Activated CD8-positive, alpha-beta memory T cell treated with anti-CD3 and anti-CD28 coated beads, Interleukin-2, amount 10 ng/mL, durations not matched to agents 7 days and 5 days (primary cell): ENCODE measurements around the gene SSX2IP. TPM values are rescaled to one million over a fixed set of nuclear protein-coding genes. Genes with fewer than 3 reads are reported as not detected.
"Not testable (repeated sequence)": the region's sequence is repeated elsewhere in the genome, so short reads cannot be mapped to it uniquely, and the experiment has no call there.

Experiments used
- ATAC-seq: fragments of 150-1000 bp; cut with Tn5 transposase; one replicate; pipeline ENCODE4 v1.10.0; 2021; ENCODE audit warnings: moderate library complexity
- CTCF ChIA-PET: fragments of 350-600 bp; sonication (Branson Sonifier 250); formaldehyde crosslinking; loops from one replicate; lab custom pipeline; 2021; ENCODE audit warnings: antibody characterized with exemption; lab: Charles Lee
- DNase-seq: peaks from one replicate; pipeline ENCODE4 v3.0.0-alpha.2; 2020
- H3K27ac Mint-ChIP-seq: one replicate; pipeline ENCODE4 v1.8.0; 2021; ENCODE audit warnings: mild to moderate bottlenecking, mixed read lengths
- H3K27me3 Mint-ChIP-seq: one replicate; pipeline ENCODE4 v1.8.0; 2021; ENCODE audit warnings: mixed read lengths
- H3K36me3 Mint-ChIP-seq: one replicate; pipeline ENCODE4 v1.8.0; 2021; ENCODE audit warnings: mild to moderate bottlenecking, mixed read lengths
- H3K4me1 Mint-ChIP-seq: one replicate; pipeline ENCODE4 v1.8.0; 2021; ENCODE audit warnings: mixed read lengths
- H3K4me3 Mint-ChIP-seq: one replicate; pipeline ENCODE4 v1.8.0; 2021; ENCODE audit warnings: mild to moderate bottlenecking, moderate library complexity, mixed read lengths
- H3K9me3 Mint-ChIP-seq: one replicate; pipeline ENCODE4 v1.8.0; 2022; ENCODE audit warnings: low read depth, mixed read lengths
- total RNA-seq, 2 experiments: library from RNA; stranded (reverse); gene quantifications; one replicate each; pipeline ENCODE4 v1.2.3, GENCODE V29; 2021

Gene SSX2IP
- total RNA-seq, result 10 to 100 TPM; 14.1 to 14.5 TPM

GRCh38 chr1:84690397-84691121, at the start of gene SSX2IP:
SSX2IP (minus strand) TSS chr1:84690461; CDS start chr1:84671219, 19,242 bp downstream.
- Mint-ChIP-seq H3K27ac (peak within 1 kb of the TSS; percentile 89), H3K9me3 (no peaks in the 10 kb centered on the region), H3K4me3 (peak within 1 kb of the TSS; percentile 83), H3K36me3 (peaks cover 4% of the 10 kb centered on the region), H3K4me1 (peaks cover 46% of the 10 kb centered on the region), H3K27me3 (no peaks in the 10 kb centered on the region)
- DNase-seq, result peak; percentile 99
- CTCF ChIA-PET, result interaction anchor here (0.5 to 1.7 kb wide), 3 partner anchors 43 to 254 kb away, joined by 3 to 4 read pairs (median 3); no protein-coding TSS in a partner anchor
- peak; percentile 85 for ATAC-seq

- Mint-ChIP-seq H3K4me1 (peaks cover 14% of the 10 kb centered on the region), H3K27ac (peak overlapping the region; percentile 37), H3K36me3 (no peaks in the 10 kb centered on the region), H3K9me3 (no peaks in the 10 kb centered on the region), H3K4me3 (no peak overlapping the region), H3K27me3 (peaks cover 14% of the 10 kb centered on the region)
- DNase-seq (no peak), ATAC-seq (no peak)
- CTCF ChIA-PET, result interaction anchor here (1.4 kb wide), 1 partner anchor 13 kb away, joined by 5 read pairs; no protein-coding TSS in a partner anchor
Observed at GRCh38 chr1:84738237-84738636, 48.0 kb upstream of the SSX2IP start.

- Mint-ChIP-seq H3K4me3 (no peak overlapping the region), H3K36me3 (no peaks in the 10 kb centered on the region), H3K27me3 (peaks cover 14% of the 10 kb centered on the region), H3K9me3 (no peaks in the 10 kb centered on the region), H3K27ac (no peak overlapping the region), H3K4me1 (peaks cover 9% of the 10 kb centered on the region)
- ATAC-seq (no peak), DNase-seq (no peak)
- CTCF ChIA-PET, result interaction anchor here (1.4 kb wide), 1 partner anchor 13 kb away, joined by 5 read pairs; no protein-coding TSS in a partner anchor
Observed at GRCh38 chr1:84737590-84737989, 47.3 kb upstream of the SSX2IP start.

GRCh38 chr1:84736944-84737343, 46.7 kb upstream of the SSX2IP start:
- CTCF ChIA-PET, result interaction anchor here (2.6 kb wide), 1 partner anchor 12 kb away, joined by 8 read pairs; no protein-coding TSS in a partner anchor
- no peak for ATAC-seq
- Mint-ChIP-seq H3K27me3 (peaks cover 17% of the 10 kb centered on the region), H3K9me3 (peaks cover 2% of the 10 kb centered on the region), H3K4me1 (peaks cover 3% of the 10 kb centered on the region), H3K27ac (no peak overlapping the region), H3K4me3 (no peak overlapping the region), H3K36me3 (peaks cover 3% of the 10 kb centered on the region)
- no peak for DNase-seq

GRCh38 chr1:84736445-84736844, 46.2 kb upstream of the SSX2IP start:
- no peak overlapping the region for H3K27ac Mint-ChIP-seq
- peaks cover 20% of the 10 kb centered on the region for H3K27me3 Mint-ChIP-seq
- CTCF ChIA-PET, result interaction anchor here (1.1 to 2.6 kb wide), 2 partner anchors 11 to 192 kb away, joined by 3 to 8 read pairs; no protein-coding TSS in a partner anchor
- peaks cover 6% of the 10 kb centered on the region for H3K36me3 Mint-ChIP-seq
- ATAC-seq (no peak), DNase-seq (no peak)
- peaks cover 2% of the 10 kb centered on the region for H3K4me1 Mint-ChIP-seq
- H3K4me3 Mint-ChIP-seq, result no peak overlapping the region
- peaks cover 5% of the 10 kb centered on the region for H3K9me3 Mint-ChIP-seq

GRCh38 chr1:84735483-84735882, 45.2 kb upstream of the SSX2IP start:
- no peak overlapping the region for H3K27ac Mint-ChIP-seq
- H3K36me3 Mint-ChIP-seq, result peaks cover 7% of the 10 kb centered on the region
- ATAC-seq, result no peak
- H3K27me3 Mint-ChIP-seq, result peaks cover 27% of the 10 kb centered on the region
- H3K4me1 Mint-ChIP-seq, result peaks cover 2% of the 10 kb centered on the region
- no peak for DNase-seq
- peaks cover 5% of the 10 kb centered on the region for H3K9me3 Mint-ChIP-seq
- CTCF ChIA-PET, result interaction anchor here (1.1 to 2.6 kb wide), 3 partner anchors 11 to 268 kb away, joined by 3 to 8 read pairs (median 3); no protein-coding TSS in a partner anchor
- H3K4me3 Mint-ChIP-seq, result no peak overlapping the region

- H3K27ac Mint-ChIP-seq, result no peak overlapping the region
- H3K4me1 Mint-ChIP-seq, result peaks cover 2% of the 10 kb centered on the region
- DNase-seq (no peak), ATAC-seq (no peak)
- no peak overlapping the region for H3K4me3 Mint-ChIP-seq
- peaks cover 7% of the 10 kb centered on the region for H3K36me3 Mint-ChIP-seq
- H3K27me3 Mint-ChIP-seq, result peaks cover 36% of the 10 kb centered on the region
- CTCF ChIA-PET, result no interaction called here
- peaks cover 5% of the 10 kb centered on the region for H3K9me3 Mint-ChIP-seq
Observed at GRCh38 chr1:84732520-84732919, 42.3 kb upstream of the SSX2IP start.

GRCh38 chr1:84731519-84731918, 41.3 kb upstream of the SSX2IP start:
- CTCF ChIA-PET, result no interaction called here
- H3K27me3 Mint-ChIP-seq, result peaks cover 36% of the 10 kb centered on the region
- peaks cover 5% of the 10 kb centered on the region for H3K9me3 Mint-ChIP-seq

GRCh38 chr1:84727711-84728110, 37.5 kb upstream of the SSX2IP start:
- H3K9me3 Mint-ChIP-seq, ATAC-seq, H3K36me3 Mint-ChIP-seq, CTCF ChIA-PET, H3K4me1 Mint-ChIP-seq, H3K27ac Mint-ChIP-seq, DNase-seq, H3K4me3 Mint-ChIP-seq: not testable (repeated sequence)
- H3K27me3 Mint-ChIP-seq, result peaks cover 26% of the 10 kb centered on the region

More at GRCh38 chr1:84731519-84731918, 41.3 kb upstream of the SSX2IP start:
- Mint-ChIP-seq H3K27ac (no peak overlapping the region), H3K4me1 (no peaks in the 10 kb centered on the region), H3K4me3 (no peak overlapping the region), H3K36me3 (peaks cover 7% of the 10 kb centered on the region)
- DNase-seq (no peak), ATAC-seq (no peak)

GRCh38 chr1:84726593-84727499, 36.6 kb upstream of the SSX2IP start:
- no peak for DNase-seq
- no peaks in the 10 kb centered on the region for H3K4me1 Mint-ChIP-seq
- no peak overlapping the region for H3K27ac Mint-ChIP-seq
- peaks cover 4% of the 10 kb centered on the region for H3K36me3 Mint-ChIP-seq
- H3K4me3 Mint-ChIP-seq, result no peak overlapping the region
- peaks cover 22% of the 10 kb centered on the region for H3K27me3 Mint-ChIP-seq
- no peak for ATAC-seq
- H3K9me3 Mint-ChIP-seq, result peaks cover 3% of the 10 kb centered on the region
- CTCF ChIA-PET, result no interaction called here

GRCh38 chr1:84724128-84724860, 34.0 kb upstream of the SSX2IP start:
- ATAC-seq (peak; percentile 39), DNase-seq (no peak)
- Mint-ChIP-seq H3K27ac (no peak overlapping the region), H3K4me1 (peaks cover 6% of the 10 kb centered on the region), H3K36me3 (no peaks in the 10 kb centered on the region), H3K27me3 (peaks cover 8% of the 10 kb centered on the region), H3K9me3 (no peaks in the 10 kb centered on the region), H3K4me3 (no peak overlapping the region)
- CTCF ChIA-PET, result interaction anchor here (0.6 to 2.3 kb wide), 6 partner anchors 11 to 33 kb away, joined by 3 to 11 read pairs (median 4); no protein-coding TSS in a partner anchor

- DNase-seq, result no peak
- H3K4me1 Mint-ChIP-seq, result peaks cover 6% of the 10 kb centered on the region
- CTCF ChIA-PET, result no interaction called here
- no peak overlapping the region for H3K27ac Mint-ChIP-seq
- H3K4me3 Mint-ChIP-seq, result no peak overlapping the region
- peaks cover 2% of the 10 kb centered on the region for H3K27me3 Mint-ChIP-seq
- H3K9me3 Mint-ChIP-seq, result no peaks in the 10 kb centered on the region
- H3K36me3 Mint-ChIP-seq, result no peaks in the 10 kb centered on the region
- ATAC-seq, result no peak
Observed at GRCh38 chr1:84722794-84723193, 32.5 kb upstream of the SSX2IP start.
